ENCODE results near the gene PACRG.

The PACRG gene

GRCh38 chr6:162934844-162935243 is 207.1 kb downstream of the PACRG start:
- Histone ChIP-seq H3K9me2 (replicated peaks; ENCODE audit: insufficient read depth, low read length) (no peaks in the 10 kb centered on the region), H3F3A (ENCODE audit: insufficient read depth) (no peaks in the 10 kb centered on the region), H3K27ac (ENCODE audit: low read depth, low read length) (no peak overlapping the region), H3K79me2 (ENCODE audit: insufficient read depth, low read length) (no peaks in the 10 kb centered on the region), H2AFZ (ENCODE audit: low read depth, low read length, severe bottlenecking) (no peak overlapping the region), H3K9ac (ENCODE audit: low read length) (no peak overlapping the region), H4K20me1 (ENCODE audit: low read depth, low read length) (no peaks in the 10 kb centered on the region), H3K36me3 (ENCODE audit: low read length) (no peaks in the 10 kb centered on the region; the same call in 1 of the 2 replicates), H3K4me2 (ENCODE audit: low read depth, low read length, poor library complexity, severe bottlenecking) (no peak overlapping the region), H3K9me3 (ENCODE audit: insufficient read depth, low read length) (peaks cover 9% of the 10 kb centered on the region; the same call in 1 of the 2 replicates), H3K4me3 (ENCODE audit: insufficient read depth, low read length, poor library complexity, severe bottlenecking) (no peak overlapping the region), H3K27me3 (ENCODE audit: low read length) (no peaks in the 10 kb centered on the region)
- TF ChIP-seq EZH2phosphoT487 (conservative IDR thresholded peaks at IDR 0.05; ENCODE audit: low read length) (no peak), CTCF (IDR thresholded peaks at IDR 0.05; ENCODE audit: insufficient read depth, low read length, poor library complexity, severe bottlenecking) (no peak)

- TF ChIP-seq EZH2phosphoT487 (conservative IDR thresholded peaks at IDR 0.05; ENCODE audit: low read length) (no peak), CTCF (IDR thresholded peaks at IDR 0.05; ENCODE audit: insufficient read depth, low read length, poor library complexity, severe bottlenecking) (no peak)
- no peaks in the 10 kb centered on the region for H3K27me3 ChIP-seq (ENCODE audit: low read length)
- no peaks in the 10 kb centered on the region for H3K9me3 ChIP-seq (ENCODE audit: insufficient read depth, low read length)
- no peaks in the 10 kb centered on the region for H4K20me1 ChIP-seq (ENCODE audit: low read depth, low read length)
- no peak overlapping the region for H3K4me3 ChIP-seq (ENCODE audit: insufficient read depth, low read length, poor library complexity, severe bottlenecking)
- no peaks in the 10 kb centered on the region for H3F3A ChIP-seq (ENCODE audit: insufficient read depth)
- H3K9me2 ChIP-seq (replicated peaks; ENCODE audit: insufficient read depth, low read length) = no peaks in the 10 kb centered on the region
- H2AFZ ChIP-seq (ENCODE audit: low read depth, low read length, severe bottlenecking) = no peak overlapping the region
- H3K27ac ChIP-seq (ENCODE audit: low read depth, low read length) = no peak overlapping the region
- H3K79me2 ChIP-seq (ENCODE audit: insufficient read depth, low read length) = no peaks in the 10 kb centered on the region
- no peaks in the 10 kb centered on the region; the same call in 1 of the 2 replicates for H3K36me3 ChIP-seq (ENCODE audit: low read length)
- H3K9ac ChIP-seq (ENCODE audit: low read length) = no peak overlapping the region
- no peak overlapping the region for H3K4me2 ChIP-seq (ENCODE audit: low read depth, low read length, poor library complexity, severe bottlenecking)
Observed at GRCh38 chr6:162940426-162940825, 212.7 kb downstream of the PACRG start.

- no peaks in the 10 kb centered on the region for H3K9me3 ChIP-seq (ENCODE audit: insufficient read depth, low read length)
- no peaks in the 10 kb centered on the region for H3K79me2 ChIP-seq (ENCODE audit: insufficient read depth, low read length)
- H3K27ac ChIP-seq (ENCODE audit: low read depth, low read length) = no peak overlapping the region
- no peaks in the 10 kb centered on the region for H3K27me3 ChIP-seq (ENCODE audit: low read length)
- no peaks in the 10 kb centered on the region for H3K36me3 ChIP-seq (ENCODE audit: low read length)
- H3F3A ChIP-seq (ENCODE audit: insufficient read depth) = no peaks in the 10 kb centered on the region
- H2AFZ ChIP-seq (ENCODE audit: low read depth, low read length, severe bottlenecking) = no peak overlapping the region
- no peaks in the 10 kb centered on the region for H3K9me2 ChIP-seq (replicated peaks; ENCODE audit: insufficient read depth, low read length)
- no peak overlapping the region for H3K4me2 ChIP-seq (ENCODE audit: low read depth, low read length, poor library complexity, severe bottlenecking)
- H3K9ac ChIP-seq (ENCODE audit: low read length) = no peak overlapping the region
- TF ChIP-seq CTCF (IDR thresholded peaks at IDR 0.05; ENCODE audit: insufficient read depth, low read length, poor library complexity, severe bottlenecking) = no peak
- TF ChIP-seq EZH2phosphoT487 (conservative IDR thresholded peaks at IDR 0.05; ENCODE audit: low read length) = no peak
- H4K20me1 ChIP-seq (ENCODE audit: low read depth, low read length) = no peaks in the 10 kb centered on the region
- no peak overlapping the region for H3K4me3 ChIP-seq (ENCODE audit: insufficient read depth, low read length, poor library complexity, severe bottlenecking)
Observed at GRCh38 chr6:162941128-162941527, 213.4 kb downstream of the PACRG start.
